Fibroblast of skin of left quadriceps (primary cell): ENCODE data around the gene FOXM1.

Source experiments
- DNase-seq, 2 experiments: peaks; one replicate each; pipeline ENCODE4 v3.0.0-alpha.2; 2013; ENCODE audit warnings: low read depth in 2 of 2

Gene FOXM1

GRCh38 chr12:2835691-2836403 is 41.1 kb downstream of the FOXM1 start:
- DNase-seq, result no peak

DNA sequence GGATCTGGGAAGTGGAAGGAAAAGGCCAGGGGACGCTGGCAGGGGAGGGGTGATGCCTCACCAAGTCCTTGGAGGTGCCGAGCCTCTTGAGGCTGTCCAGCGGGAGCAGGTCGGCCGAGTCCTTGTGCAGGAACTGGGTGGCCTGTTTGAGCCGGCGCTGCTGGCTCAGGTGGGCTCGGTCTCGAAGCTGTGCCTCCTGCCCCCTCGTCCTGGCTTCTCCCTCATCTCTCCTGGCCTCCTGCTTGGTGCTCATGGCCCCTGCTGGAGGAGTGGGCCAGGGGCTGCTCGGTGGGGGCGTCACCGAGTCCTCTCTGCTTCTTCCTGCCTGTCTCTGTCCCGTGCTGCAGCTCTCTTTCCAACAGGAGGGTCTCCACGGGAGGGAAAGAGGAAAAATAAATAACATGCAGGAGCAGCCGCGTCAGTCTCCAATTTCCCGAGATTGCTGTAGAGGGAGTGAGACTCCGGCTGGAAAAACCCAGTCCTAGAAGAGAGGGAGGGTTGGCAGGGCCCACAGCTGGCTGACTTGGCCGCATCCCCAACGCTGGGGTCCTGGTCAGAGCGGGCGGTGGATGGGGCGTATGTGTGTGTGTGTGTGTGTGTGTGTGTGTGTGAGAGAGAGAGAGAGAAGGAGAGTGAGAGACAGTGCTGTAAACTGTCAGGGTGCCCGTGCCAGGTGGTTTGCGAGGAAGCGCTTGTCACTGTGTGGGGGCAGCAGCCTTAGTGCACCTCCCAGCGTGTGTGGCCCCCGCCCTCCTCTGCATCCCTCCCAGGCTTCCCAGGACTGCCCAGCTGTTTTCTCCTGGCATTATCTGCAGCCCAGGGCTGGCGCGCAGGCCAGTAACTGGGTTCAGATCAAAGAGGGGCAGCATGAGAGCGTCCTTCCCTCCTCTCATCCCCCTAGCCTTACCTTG is 42.1 kb downstream of the FOXM1 start, which contains the start of gene NRIP2:
Gene NRIP2, minus strand, starts transcription at position 455 of the 911 bp plus-strand sequence. Its CDS starts 52 bp downstream, at position 403.
- DNase-seq, result no peak

DNA sequence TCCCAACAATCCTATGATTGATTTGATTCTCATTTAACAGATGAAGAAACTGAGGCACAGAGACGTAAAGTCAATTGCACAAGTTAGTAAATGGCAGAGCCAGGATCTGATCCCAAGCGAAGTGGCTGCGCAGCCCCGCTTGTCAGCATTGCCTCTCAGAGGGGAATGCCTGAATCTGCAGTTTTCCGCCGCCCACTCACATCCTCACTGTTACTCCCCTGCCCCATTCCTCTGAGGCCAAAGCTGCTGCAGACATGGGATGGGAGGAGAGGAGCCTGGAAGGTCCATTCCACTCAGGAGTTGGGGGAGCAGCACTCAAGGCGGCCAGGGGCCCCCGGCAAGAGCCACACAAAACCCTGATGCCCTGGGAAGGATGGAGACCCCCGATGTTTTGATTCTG is 43.2 kb downstream of the FOXM1 start:
- DNase-seq, result no peak

- no peak for DNase-seq
Measured at GRCh38 chr12:2833327-2833726, 43.6 kb downstream of the FOXM1 start.

GRCh38 chr12:2832550-2833127 is 44.3 kb downstream of the FOXM1 start:
- no peak for DNase-seq

- DNase-seq, result no peak
Measured at GRCh38 chr12:2829275-2829674, 47.7 kb downstream of the FOXM1 start.

GRCh38 chr12:2826721-2827515 is 50.1 kb downstream of the FOXM1 start:
- no peak for DNase-seq

GRCh38 chr12:2826036-2826435 is 50.9 kb downstream of the FOXM1 start:
- DNase-seq, result no peak

GRCh38 chr12:2825132-2825531 is 51.8 kb downstream of the FOXM1 start:
- DNase-seq, result no peak

- no peak for DNase-seq
Measured at GRCh38 chr12:2824541-2824940, 52.4 kb downstream of the FOXM1 start.

DNA sequence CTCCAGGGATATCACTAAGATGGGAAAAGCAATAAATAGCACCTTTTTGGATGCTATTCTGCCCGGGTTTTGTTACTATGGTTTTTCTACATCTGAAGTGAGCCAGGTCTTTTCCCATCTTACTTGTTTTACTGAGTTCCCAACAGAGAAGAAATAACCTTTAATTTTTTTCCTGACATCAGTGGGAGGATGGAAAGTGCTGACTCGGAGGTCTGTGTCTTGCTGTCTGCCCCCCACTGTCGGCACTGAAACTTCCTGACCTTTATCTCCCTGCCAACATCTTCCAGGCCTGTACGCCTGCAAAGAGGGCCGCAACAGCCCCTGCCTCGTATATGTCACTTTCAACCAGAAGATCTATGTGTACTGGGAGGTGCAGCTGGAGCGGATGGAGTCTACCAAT is 53.5 kb downstream of the FOXM1 start:
- no peak for DNase-seq

DNA sequence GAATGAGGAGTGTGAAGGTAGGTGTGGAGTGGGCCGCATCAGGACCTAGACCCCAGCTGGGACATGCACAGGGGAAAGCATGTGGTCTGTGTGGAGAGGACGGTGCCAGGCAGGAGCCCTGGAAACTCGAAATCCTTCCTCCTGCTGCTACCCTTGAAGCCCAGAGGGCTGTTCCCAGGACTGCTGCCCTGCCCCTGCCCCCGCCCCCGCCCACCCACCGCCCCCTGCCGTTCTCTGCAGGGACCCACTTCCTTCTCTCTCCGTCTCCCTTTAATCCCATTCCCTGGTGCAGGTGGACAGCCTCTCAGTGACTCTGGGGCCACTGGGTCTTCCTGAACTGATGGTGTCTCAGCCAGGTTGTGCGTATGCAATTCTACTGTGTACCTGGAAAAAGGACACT is 56.5 kb downstream of the FOXM1 start:
- no peak for DNase-seq

DNA sequence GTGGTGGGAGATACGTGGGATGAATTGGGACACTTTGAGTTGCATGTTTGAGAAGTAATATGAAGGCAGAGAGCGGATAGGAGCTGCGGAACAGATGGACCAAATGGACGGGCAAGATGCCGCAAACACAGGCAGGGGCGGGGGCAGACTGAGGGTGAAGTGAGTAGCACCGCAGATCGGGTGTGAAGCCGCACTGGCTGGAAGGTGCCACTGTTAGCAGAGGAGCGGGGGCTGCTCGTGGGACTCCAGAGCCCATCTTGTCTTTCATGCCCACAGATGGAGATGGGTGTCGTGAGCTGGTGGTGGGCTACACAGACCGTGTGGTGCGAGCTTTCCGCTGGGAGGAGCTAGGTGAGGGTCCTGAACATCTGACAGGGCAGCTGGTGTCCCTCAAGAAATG is 57.2 kb downstream of the FOXM1 start:
- no peak for DNase-seq

- DNase-seq, result peak; percentile 38 to 39
Measured at GRCh38 chr12:2813214-2814185, 63.5 kb downstream of the FOXM1 start.

DNA sequence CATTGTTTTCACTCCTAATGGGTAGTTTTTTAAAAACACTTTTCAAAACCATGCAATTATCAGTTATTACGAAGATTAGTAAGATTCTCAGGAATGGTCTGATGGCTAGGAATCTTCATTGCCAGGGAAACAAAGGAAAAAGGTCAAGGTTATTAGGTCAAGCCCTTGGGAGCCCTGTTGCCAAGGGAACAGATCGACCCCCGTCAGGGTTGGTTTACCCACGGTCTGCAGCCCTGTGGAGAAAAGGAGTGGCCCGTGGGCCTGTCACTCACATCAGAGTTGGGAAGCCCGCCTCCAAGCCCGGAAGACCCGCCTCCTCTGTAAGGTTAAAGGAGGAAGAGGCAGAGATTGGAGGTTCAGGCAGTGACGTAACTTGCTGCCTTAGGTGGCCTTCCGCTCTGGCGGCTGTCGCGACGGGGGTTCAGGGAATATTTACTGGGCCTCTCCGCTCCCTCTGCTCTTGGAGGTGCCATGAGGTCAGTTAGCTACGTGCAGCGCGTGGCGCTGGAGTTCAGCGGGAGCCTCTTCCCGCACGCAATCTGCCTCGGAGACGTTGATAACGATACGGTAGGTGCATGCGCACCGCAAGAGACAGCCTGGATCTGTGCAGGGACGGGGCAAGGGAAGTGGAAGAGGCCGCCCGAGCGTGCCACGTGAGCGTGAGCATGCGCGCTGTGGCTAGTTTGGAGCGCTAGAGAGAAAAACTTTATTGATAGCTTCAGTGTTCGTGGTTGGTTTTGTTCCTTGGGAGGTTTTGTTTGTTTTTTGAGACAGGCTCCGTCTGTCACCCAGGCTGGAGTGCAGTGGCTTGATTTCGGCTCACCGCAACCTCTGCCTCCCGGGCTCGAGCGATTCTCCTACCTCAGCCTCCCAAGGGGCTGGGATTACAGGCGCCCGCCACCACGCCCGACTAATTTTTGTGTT is 64.4 kb downstream of the FOXM1 start, which contains the start of gene ITFG2:
Gene ITFG2, plus strand, starts transcription at position 379 of the 924 bp plus-strand sequence. Its CDS starts 93 bp downstream, at position 472.
- DNase-seq, result peak; percentile 97

DNA sequence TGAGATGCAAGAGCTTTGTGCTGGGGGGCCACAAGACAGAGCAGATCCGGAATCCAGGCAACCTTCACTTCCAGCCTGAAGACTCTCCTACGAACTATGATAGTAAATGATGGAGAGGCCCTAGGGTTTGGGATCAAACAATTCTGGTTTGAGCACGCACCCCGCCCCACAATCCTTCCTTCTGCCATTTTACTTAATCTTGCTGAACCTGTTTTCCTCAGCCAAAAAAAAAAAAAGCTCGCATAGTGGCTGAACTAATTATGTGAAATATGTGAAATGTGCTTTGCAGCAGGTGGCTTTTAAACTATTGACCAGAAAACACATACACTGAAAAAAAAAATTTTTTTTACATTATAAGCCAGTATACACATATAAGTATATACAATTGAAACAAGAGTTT is 65.2 kb downstream of the FOXM1 start:
- no peak for DNase-seq
